ENCODE measurements around the gene DSC1.

DSC1 gene, protein sequence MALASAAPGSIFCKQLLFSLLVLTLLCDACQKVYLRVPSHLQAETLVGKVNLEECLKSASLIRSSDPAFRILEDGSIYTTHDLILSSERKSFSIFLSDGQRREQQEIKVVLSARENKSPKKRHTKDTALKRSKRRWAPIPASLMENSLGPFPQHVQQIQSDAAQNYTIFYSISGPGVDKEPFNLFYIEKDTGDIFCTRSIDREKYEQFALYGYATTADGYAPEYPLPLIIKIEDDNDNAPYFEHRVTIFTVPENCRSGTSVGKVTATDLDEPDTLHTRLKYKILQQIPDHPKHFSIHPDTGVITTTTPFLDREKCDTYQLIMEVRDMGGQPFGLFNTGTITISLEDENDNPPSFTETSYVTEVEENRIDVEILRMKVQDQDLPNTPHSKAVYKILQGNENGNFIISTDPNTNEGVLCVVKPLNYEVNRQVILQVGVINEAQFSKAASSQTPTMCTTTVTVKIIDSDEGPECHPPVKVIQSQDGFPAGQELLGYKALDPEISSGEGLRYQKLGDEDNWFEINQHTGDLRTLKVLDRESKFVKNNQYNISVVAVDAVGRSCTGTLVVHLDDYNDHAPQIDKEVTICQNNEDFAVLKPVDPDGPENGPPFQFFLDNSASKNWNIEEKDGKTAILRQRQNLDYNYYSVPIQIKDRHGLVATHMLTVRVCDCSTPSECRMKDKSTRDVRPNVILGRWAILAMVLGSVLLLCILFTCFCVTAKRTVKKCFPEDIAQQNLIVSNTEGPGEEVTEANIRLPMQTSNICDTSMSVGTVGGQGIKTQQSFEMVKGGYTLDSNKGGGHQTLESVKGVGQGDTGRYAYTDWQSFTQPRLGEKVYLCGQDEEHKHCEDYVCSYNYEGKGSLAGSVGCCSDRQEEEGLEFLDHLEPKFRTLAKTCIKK

GRCh38 chr18:31162825-31163435, at the start of gene DSC1:
Gene DSC1, minus strand, starts transcription at chr18:31162856. Its CDS starts 262 bp downstream, at chr18:31162594.
- TF ChIP-seq, protein P1, sequence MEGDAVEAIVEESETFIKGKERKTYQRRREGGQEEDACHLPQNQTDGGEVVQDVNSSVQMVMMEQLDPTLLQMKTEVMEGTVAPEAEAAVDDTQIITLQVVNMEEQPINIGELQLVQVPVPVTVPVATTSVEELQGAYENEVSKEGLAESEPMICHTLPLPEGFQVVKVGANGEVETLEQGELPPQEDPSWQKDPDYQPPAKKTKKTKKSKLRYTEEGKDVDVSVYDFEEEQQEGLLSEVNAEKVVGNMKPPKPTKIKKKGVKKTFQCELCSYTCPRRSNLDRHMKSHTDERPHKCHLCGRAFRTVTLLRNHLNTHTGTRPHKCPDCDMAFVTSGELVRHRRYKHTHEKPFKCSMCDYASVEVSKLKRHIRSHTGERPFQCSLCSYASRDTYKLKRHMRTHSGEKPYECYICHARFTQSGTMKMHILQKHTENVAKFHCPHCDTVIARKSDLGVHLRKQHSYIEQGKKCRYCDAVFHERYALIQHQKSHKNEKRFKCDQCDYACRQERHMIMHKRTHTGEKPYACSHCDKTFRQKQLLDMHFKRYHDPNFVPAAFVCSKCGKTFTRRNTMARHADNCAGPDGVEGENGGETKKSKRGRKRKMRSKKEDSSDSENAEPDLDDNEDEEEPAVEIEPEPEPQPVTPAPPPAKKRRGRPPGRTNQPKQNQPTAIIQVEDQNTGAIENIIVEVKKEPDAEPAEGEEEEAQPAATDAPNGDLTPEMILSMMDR (conservative IDR thresholded peaks at IDR 0.05), result no peak
- H3K27ac ChIP-seq, result peak within 1 kb of the TSS; percentile 18; the same call in 1 of the 2 replicates

DNA sequence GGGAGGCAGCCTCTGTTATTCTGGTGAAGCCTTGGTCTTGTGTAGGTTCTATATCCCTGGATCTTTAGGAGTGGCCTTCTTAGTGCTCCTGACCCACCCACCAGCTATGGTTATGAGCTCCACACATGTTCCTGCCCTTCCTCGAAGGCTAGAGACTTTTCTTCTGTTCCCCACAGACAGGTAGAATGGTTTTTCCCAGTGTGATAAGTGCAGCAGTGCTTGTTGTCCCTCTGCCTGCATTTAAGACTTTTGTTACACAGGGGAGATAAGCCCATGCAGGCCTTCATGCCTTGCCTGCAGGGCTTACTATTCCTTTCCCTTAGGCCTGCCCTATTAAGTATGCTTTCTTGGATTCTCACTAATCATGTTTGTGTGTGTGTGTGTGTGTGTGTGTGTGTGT, 48.4 kb upstream of the DSC1 start:
- TF ChIP-seq, protein P1 (conservative IDR thresholded peaks at IDR 0.05), result no peak
- no peak overlapping the region for H3K27ac ChIP-seq

DNA sequence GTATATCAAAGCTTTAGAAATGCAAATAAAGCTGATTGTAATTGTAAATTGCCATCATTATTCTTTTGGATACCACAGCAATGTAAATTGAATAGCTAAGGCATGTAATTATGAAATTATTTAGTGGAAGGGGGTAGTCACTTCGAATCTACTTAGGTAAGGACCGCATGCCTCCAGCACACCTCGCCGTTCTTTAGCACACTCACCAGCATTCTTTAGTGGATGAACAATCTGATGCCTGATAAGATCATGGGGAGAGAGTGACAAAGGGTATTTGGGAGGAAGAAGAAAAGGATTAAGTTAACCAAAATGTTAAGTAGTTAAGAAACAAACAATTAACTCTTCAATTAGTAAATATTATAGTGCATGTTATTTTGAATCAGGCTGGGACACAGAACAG, 46.4 kb upstream of the DSC1 start:
- H3K27ac ChIP-seq, result no peak overlapping the region
- TF ChIP-seq, protein P1 (conservative IDR thresholded peaks at IDR 0.05), result no peak

GRCh38 chr18:31207391-31207790, 44.7 kb upstream of the DSC1 start:
- TF ChIP-seq, protein P1 (conservative IDR thresholded peaks at IDR 0.05), result no peak
- H3K27ac ChIP-seq, result peak overlapping the region; percentile 89

DNA sequence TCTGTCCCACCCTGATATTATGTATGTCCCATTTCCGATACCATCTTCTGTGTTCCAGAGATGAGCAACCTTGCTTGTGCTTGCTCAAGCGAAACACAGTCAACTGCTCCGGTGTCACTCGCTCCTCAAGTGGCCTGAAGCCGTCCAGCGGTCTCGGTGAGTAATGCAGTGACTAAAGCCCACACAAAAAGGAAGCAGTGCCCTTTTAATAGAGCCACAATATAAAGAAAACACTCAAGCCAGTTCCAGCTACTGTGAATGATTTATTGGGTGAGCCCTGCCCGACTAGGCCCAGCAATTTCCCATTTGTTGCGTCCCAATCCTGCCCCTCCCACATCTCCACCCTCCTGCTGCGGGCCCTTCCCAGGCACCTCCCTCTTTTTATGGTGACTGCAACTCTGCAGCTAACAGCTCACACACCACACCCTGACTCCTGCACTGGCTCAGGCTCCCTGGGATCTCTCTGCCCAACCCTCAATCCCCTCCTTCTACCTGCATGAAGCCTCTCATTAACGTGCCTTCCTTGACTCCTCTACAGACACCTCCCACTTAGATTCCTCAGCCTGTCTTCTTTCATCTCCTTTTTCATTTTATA, 44.2 kb upstream of the DSC1 start:
- peak overlapping the region; percentile 89 for H3K27ac ChIP-seq
- TF ChIP-seq, protein P1 (conservative IDR thresholded peaks at IDR 0.05), result peak; percentile 79

DNA sequence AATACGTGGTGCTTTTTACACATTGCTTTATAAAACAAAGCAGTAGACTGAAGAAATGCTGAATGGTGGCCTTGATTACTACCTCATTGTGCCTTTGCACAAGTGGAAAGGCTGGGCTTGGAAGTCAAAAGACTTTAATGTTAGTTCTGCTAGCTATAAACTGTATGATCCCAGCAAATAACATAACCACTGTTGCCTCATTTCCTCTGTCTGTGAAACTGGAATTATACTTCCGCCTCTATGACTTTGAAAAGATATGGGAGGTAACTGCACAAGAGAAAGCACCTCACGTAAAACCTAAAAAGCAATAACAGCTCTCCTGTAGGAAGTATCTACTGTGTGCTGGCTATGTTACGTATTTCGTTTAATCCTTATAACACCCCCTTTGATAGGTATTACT, 43.4 kb upstream of the DSC1 start:
- peak overlapping the region; percentile 89 for H3K27ac ChIP-seq
- TF ChIP-seq, protein P1 (conservative IDR thresholded peaks at IDR 0.05), result no peak

Measured in VCaP (cell line).